ENCODE data around the gene ZNF862.

DNA sequence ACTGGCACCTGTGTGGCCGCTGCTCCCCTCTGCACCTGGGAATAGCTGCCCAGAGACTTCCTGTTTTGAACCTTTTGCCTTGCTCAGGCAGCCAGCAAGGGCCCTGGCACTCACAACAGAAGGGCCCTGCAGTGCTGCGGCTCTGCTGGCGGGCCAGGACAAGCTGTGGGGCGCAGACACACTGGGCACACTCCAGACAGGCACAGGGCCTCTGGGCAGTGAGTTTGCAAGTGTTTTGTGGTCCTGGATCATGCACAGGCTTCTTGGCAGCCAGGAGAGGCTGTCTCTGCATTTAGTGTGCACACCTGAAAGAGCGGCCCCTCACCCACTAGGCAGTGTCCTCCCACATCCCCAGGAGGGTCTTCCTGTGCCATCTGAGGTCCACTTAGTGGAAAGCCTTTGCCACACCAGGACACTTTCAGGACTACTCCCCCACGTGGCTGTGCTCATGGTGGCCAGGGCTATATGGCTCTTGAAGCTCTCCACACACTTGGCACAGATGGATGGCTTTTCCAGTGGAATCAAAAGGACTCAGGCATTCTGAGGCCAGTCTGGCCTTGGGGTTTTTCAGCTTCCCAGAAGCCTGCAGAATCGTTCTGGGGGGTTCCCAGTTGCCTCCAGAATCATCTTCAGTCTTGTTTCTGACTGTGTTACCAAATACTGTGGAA lies 30.6 kb downstream of the ZNF862 start:
- TF ChIP-seq, protein P1, sequence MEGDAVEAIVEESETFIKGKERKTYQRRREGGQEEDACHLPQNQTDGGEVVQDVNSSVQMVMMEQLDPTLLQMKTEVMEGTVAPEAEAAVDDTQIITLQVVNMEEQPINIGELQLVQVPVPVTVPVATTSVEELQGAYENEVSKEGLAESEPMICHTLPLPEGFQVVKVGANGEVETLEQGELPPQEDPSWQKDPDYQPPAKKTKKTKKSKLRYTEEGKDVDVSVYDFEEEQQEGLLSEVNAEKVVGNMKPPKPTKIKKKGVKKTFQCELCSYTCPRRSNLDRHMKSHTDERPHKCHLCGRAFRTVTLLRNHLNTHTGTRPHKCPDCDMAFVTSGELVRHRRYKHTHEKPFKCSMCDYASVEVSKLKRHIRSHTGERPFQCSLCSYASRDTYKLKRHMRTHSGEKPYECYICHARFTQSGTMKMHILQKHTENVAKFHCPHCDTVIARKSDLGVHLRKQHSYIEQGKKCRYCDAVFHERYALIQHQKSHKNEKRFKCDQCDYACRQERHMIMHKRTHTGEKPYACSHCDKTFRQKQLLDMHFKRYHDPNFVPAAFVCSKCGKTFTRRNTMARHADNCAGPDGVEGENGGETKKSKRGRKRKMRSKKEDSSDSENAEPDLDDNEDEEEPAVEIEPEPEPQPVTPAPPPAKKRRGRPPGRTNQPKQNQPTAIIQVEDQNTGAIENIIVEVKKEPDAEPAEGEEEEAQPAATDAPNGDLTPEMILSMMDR (IDR thresholded peaks at IDR 0.05): no peak
- no peak for TF ChIP-seq POLR2AphosphoS5 (IDR thresholded peaks at IDR 0.05)
- TF ChIP-seq POLR2A (IDR thresholded peaks at IDR 0.05): no peak
